Lung (tissue), 12 donors: ENCODE results near the gene NPAT. TPM values are rescaled to one million over a fixed set of nuclear protein-coding genes. Genes with fewer than 3 reads are reported as not detected.

ENCODE experiments used
- ATAC-seq: fragments of 200-7000 bp; cut with Tn5 transposase; one replicate; pipeline ENCODE4 v1.9.1; 2020; ENCODE audit warnings: moderate number of reproducible peaks; ENCODE audit not compliant: insufficient read depth, low FRiP score
- DNase-seq, 3 donors: peaks; one replicate each; pipeline ENCODE4 v3.0.0-alpha.2; 2013 to 2017
- H3K27ac ChIP-seq, 2 donors: one replicate each; pipeline ENCODE4 v1.5.1; 2013; ENCODE audit warnings: mild to moderate bottlenecking in 2 of 2, moderate library complexity in 2 of 2, control low read depth in 1 of 2, inconsistent platforms in 1 of 2, low read depth in 1 of 2, low read length in 1 of 2
- H3K27me3 ChIP-seq, 3 donors: one replicate each; pipeline ENCODE4 v1.5.1; 2013; ENCODE audit warnings: low read length in 2 of 3; ENCODE audit not compliant: control insufficient read depth in 3 of 3, insufficient read depth in 3 of 3
- H3K36me3 ChIP-seq, 4 donors: one replicate each; pipeline ENCODE4 v1.5.1; 2013; ENCODE audit warnings: low read length in 4 of 4, mild to moderate bottlenecking in 1 of 4, moderate library complexity in 1 of 4; ENCODE audit not compliant: control insufficient read depth in 4 of 4, insufficient read depth in 4 of 4
- H3K4me1 ChIP-seq, 5 donors: one replicate each; pipeline ENCODE4 v1.5.1; 2013; ENCODE audit warnings: low read length in 5 of 5, mild to moderate bottlenecking in 2 of 5, moderate library complexity in 1 of 5; ENCODE audit not compliant: control insufficient read depth in 5 of 5, insufficient read depth in 5 of 5
- H3K4me3 ChIP-seq: one replicate; pipeline ENCODE4 v1.5.1; 2013; ENCODE audit warnings: mild to moderate bottlenecking, control low read depth, moderate library complexity
- H3K9ac ChIP-seq, 2 donors: one replicate each; pipeline ENCODE4 v1.5.1; 2013; ENCODE audit warnings: low read length in 2 of 2, control low read depth in 1 of 2; ENCODE audit not compliant: insufficient read depth in 1 of 2
- H3K9me3 ChIP-seq, 4 donors: one replicate each; pipeline ENCODE4 v1.5.1; 2013; ENCODE audit warnings: low read length in 3 of 4, mild to moderate bottlenecking in 1 of 4, moderate library complexity in 1 of 4; ENCODE audit not compliant: control insufficient read depth in 4 of 4, insufficient read depth in 3 of 4
- CTCF ChIP-seq: IDR thresholded peaks from 2 replicates; pipeline ENCODE4 v1.5.1; 2012; ENCODE audit warnings: mild to moderate bottlenecking; ENCODE audit errors: control extremely low read depth, extremely low read depth
- WGBS, 2 donors: extraction: QIAGEN DNeasy Blood & Tissue Kit; methylation state at CpG; one replicate each; pipeline ENCODE4 v1.1.7; 2013; 5-methylcytosine and 5-hydroxymethylcytosine counted together
- polyA plus RNA-seq, 2 donors: library from polyadenylated mRNA; stranded (reverse); fragments of 200-250 nt; gene quantifications; one replicate each; pipeline ENCODE4 v1.2.1, GENCODE V29; 2013
- total RNA-seq, 2 donors: library from RNA; depleted of rRNA in 1 of 2; stranded (reverse); fragments of >200 nt in 1 of 2; gene quantifications; one replicate each; pipeline ENCODE4 v1.2.1, GENCODE V29; 2014 to 2021
- donor health status: control.
- donor health status: control.
- donor health status: Bipolar disorder and iron deficiency.
- donor health status: healthy.
- donor health status: DM: yes; HTN: yes; CAD: no.

Gene NPAT
- total and polyA plus RNA-seq, 4 donors: 2.4 to 26.2 (median 7.5) TPM

GRCh38 chr11:108218455-108218854 is 4.0 kb downstream of the NPAT start:
- DNase-seq: no peak
- Histone ChIP-seq H3K4me1 (peaks cover 0 to 15% (median 8%) of the 10 kb centered on the region in 5 donors), H3K27me3 (no peaks in the 10 kb centered on the region), H3K27ac (no peak overlapping the region), H3K9ac (no peak overlapping the region), H3K4me3 (no peak overlapping the region), H3K9me3 (no peaks in the 10 kb centered on the region), H3K36me3 (peaks cover 0 to 8% (median 2%) of the 10 kb centered on the region in 4 donors)
- 73 to 94% methylated on average over 2 of the region's 2 CpGs for WGBS, 2 donors
- ATAC-seq: no peak
- TF ChIP-seq CTCF: no peak

DNA sequence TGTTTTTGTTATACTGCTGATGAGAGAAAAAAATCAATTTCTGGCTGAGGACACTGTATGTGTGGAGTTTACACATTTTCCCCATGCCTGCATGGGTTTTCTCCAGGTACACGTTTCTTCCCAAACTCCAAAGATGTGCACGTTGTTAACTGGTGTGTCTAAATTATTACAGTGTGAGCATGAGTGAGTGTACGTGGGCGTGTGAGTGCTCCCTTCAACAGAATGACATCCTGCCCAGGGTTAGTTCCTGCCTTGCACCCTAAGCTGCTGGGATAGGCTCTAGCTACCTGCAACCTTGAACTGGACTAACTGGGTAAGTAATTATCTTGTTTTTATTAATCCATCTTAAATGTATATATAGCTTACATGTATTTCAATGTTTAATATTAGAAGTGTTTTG is 5.5 kb downstream of the NPAT start:
- WGBS, 2 donors: 65 to 76% methylated on average over 4 of the region's 4 CpGs
- no peaks in the 10 kb centered on the region for H3K27me3 ChIP-seq
- H3K4me3 ChIP-seq: no peak overlapping the region
- no peaks in the 10 kb centered on the region for H3K9me3 ChIP-seq
- TF ChIP-seq CTCF: no peak
- peaks cover 0 to 15% (median 8%) of the 10 kb centered on the region in 5 donors for H3K4me1 ChIP-seq
- no peak overlapping the region for H3K9ac ChIP-seq
- H3K27ac ChIP-seq: no peak overlapping the region
- DNase-seq (no peak), ATAC-seq (no peak)
- peaks cover 0 to 14% (median 6%) of the 10 kb centered on the region in 4 donors for H3K36me3 ChIP-seq

GRCh38 chr11:108213784-108214183 is 8.7 kb downstream of the NPAT start:
- H3K27ac ChIP-seq: no peak overlapping the region
- peaks cover 0 to 36% (median 11%) of the 10 kb centered on the region in 4 donors for H3K36me3 ChIP-seq
- ATAC-seq (no peak), DNase-seq (no peak)
- no peaks in the 10 kb centered on the region for H3K9me3 ChIP-seq
- H3K9ac ChIP-seq: no peak overlapping the region
- H3K4me1 ChIP-seq: no peaks in the 10 kb centered on the region
- TF ChIP-seq CTCF: no peak
- H3K4me3 ChIP-seq: no peak overlapping the region
- H3K27me3 ChIP-seq: no peaks in the 10 kb centered on the region
- 78 to 95% methylated on average over 2 of the region's 2 CpGs for WGBS, 2 donors

DNA sequence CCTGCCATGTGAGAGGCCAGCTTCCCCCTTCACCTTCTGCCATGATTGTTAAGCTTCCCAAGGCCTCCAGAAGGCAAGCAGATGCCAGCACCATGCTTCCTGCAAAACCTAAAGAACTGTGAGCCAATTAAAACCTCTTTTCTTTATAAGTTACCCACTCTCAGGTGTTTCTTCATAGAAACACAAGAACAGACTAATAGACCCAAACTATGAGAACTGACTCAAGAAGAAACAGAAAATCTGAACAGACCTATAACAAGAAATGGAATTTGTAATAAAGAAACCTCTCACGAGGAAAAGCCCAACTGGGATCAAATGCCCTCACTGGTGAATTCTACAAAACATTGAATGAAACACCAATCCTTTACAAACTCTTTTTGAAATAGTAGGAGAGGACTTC is 12.0 kb downstream of the NPAT start:
- Histone ChIP-seq H3K27ac (no peak overlapping the region), H3K9me3 (peaks cover 0 to 11% (median 5%) of the 10 kb centered on the region in 4 donors), H3K36me3 (peaks cover 0 to 62% (median 31%) of the 10 kb centered on the region in 4 donors), H3K4me1 (no peaks in the 10 kb centered on the region), H3K4me3 (no peak overlapping the region), H3K9ac (no peak overlapping the region), H3K27me3 (no peaks in the 10 kb centered on the region)
- ATAC-seq (no peak), DNase-seq (no peak)
- no peak for TF ChIP-seq CTCF
- 94 to 97% methylated on average over 1 of the region's 1 CpG for WGBS, 2 donors
